Uterus (tissue), 2 donors: ENCODE measurements around the gene RASD2.

Source experiments
- POLR2A ChIP-seq, 2 donors: fragments of 450-650 bp; IDR thresholded peaks; one replicate each; pipeline ENCODE4 v1.6.1; 2016; ENCODE audit warnings: antibody characterized with exemption in 2 of 2, mild to moderate bottlenecking in 1 of 2, moderate library complexity in 1 of 2
- TF ChIP-seq, protein P1 (sequence below), 4 experiments: fragments of 200-600 bp in 2 of 4; fragments of 450-650 bp in 2 of 4; sonication (generic) in 2 of 4; IDR thresholded peaks; one replicate each; pipeline ENCODE4 v1.5.1; 2016 to 2019; ENCODE audit warnings: antibody characterized with exemption in 4 of 4, mild to moderate bottlenecking in 2 of 4, moderate library complexity in 1 of 4

DNA sequence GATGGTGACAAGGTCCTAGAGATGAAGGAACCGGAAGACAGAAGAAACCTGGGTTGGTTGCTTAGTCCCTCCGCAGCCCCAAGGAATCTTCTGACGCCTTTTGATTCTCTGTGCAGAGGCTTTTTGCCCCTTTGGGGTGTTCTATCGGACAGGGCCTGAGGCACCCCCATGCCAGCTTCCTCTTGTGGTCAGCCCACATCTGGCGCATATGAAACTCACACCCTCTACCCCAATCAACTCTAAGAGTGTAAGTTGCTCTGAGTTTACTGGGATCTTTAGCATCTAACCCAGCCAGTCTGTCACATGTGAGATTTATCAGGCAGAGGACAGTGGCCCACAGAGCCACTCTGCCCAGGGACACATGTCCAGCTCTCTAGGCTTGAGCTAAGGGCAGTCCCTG is 17.4 kb downstream of the RASD2 start:
- TF ChIP-seq, protein P1, sequence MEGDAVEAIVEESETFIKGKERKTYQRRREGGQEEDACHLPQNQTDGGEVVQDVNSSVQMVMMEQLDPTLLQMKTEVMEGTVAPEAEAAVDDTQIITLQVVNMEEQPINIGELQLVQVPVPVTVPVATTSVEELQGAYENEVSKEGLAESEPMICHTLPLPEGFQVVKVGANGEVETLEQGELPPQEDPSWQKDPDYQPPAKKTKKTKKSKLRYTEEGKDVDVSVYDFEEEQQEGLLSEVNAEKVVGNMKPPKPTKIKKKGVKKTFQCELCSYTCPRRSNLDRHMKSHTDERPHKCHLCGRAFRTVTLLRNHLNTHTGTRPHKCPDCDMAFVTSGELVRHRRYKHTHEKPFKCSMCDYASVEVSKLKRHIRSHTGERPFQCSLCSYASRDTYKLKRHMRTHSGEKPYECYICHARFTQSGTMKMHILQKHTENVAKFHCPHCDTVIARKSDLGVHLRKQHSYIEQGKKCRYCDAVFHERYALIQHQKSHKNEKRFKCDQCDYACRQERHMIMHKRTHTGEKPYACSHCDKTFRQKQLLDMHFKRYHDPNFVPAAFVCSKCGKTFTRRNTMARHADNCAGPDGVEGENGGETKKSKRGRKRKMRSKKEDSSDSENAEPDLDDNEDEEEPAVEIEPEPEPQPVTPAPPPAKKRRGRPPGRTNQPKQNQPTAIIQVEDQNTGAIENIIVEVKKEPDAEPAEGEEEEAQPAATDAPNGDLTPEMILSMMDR (IDR thresholded peaks at IDR 0.05): no peak
- no peak for TF ChIP-seq POLR2A (IDR thresholded peaks at IDR 0.05)
